ENCODE results near the gene GPBAR1.

GPBAR1 gene

DNA sequence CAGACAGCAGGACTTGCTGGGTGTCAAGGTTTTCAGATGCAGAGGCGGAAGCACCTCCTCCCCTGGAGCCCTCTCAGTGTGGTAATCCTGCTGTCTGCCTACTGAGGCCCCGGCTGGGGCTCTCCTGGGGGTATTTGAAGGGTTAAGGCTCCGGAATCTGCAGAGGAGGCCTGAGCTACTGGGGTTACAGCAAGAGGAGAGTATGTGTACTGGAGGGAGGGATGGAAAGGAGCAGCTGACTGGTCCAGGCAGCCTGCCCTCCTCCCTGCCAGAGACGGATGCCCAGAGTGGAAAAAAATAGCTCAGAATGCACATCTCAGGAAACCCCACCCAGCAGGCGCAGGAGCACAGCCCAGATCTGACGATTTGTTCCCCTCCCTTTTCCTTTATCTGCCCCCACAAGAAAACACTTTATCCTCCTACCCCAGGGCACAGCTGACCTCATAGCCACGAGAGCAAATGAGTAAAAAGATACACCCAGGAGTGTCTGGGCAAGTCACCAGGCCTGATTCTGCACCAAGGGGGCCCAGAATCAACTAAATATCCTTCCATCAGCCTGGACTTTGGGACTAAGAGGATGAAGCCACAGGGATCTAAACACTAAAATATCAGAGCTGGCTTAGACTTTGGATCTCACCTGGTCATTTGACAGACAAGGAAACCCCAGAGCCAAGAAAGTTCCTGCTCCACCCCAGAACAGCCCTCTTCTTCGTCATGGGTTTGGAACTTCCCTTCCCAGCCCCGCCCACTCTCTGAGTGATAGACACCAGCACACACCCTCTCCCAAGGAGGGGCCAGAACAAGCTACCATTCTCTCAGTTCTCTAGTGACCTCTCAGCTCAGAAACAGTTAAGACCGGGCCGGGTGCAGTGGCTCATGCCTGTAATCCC is 26.0 kb downstream of the GPBAR1 start:
- peak; percentile 22 to 52 for DNase-seq

DNA sequence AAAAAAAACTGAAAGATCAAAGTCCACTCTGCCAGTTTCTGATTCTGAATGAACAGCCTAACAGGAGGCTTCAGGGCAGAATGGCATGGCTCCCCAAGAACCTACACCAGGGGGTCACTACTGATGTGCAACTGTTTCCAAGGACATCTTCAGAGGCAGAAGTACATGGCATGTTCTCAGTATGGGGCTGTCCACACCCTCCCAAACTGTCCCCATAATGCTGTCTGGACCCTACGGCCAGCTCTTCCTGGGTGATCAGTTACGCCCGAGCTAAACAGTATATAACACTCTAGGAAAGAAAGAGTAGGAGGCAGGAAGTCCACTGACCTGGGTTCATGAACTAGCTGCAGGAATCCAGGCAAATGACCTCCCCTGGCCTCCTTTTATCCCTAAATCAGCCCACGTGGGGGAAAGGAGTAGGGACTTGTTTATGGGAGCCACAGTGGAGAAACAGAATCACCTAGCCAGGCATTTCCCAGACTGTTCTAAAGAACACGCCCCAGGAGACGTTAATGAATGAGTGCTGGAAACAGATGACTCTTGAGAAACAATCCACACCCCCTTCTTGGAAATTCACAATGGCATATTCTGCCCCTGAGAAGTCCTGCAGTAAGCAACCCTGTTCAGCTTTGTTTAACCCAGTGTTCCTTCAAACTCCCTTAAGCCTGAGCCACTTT is 29.0 kb downstream of the GPBAR1 start:
- no peak for DNase-seq

DNA sequence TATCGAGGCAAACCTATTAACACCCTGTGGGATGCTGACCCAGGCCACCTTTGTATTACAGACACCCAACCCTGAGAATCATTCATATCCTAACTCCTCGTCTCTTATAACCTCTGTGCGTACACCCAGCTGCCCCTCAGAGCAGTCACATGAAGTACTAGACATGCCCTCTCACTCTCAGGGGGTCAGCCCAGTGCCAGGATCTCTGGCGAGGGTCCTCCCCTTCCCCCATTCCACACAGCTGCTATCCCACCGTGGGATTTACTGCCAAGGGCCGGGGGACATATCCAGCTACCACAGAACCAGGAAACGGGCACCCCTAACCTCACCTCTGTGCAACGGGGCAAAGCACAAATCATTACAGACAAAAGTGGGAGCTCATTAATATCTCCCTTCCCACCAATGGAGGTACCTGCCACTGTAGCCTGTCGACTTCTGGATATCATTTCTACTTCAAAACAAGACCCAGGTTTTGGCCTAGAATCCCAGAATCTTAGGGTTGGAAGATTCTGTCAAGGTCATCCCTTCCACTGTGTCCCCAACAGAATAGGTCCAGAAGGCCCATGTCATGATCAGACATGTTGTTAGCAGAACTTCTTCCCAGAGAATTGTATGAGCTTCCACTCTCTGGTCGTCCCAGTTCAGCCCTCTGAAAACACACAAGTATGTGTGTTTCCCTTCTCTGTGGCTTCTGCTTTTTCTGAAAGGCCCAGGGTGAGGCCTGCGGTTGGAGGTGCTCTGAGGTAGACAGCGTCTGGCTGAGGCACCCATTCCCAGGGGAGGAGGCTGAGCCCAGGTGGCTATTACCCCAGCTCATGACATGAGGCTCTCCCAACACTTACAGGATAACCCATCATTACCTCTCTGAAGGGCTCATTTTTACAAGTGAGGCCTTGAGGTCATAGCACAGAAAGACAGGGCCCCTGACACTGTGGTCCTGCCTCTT is 29.8 kb downstream of the GPBAR1 start:
- no peak for DNase-seq

DNA sequence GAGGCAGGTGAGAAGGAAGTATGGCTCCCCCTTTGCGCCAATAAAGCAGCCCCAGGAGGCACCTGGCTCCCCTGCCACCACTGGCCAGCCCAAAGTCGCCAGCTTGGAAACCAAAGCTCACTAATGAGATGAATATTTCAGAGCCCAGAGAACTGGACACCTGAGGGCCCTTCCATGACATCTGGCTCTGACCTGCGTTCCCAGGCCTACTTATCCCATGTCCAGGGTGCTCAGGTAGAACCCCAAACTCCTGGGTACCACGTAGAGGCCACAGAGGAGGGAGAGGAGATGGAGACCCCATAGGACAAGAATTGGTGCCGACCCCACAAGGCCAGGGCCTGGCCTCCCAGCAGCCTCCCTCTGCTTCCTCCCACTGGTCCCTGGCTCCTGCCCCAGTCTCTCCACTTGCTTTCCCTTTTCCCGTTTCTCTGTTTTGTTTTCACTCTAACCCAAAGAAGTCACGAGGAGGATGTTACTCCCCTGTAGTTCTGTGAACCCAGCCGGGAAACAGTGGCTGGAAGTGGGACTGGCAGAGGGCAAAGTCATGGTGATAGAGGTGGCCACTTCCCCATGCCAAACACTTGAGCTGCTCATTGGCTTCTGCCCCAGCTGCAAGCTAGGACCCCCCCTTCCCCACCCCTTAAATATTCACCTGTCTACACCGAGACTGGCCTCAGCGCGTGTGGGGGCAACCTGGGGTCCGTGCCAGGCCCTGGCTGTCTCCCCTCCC is 30.7 kb downstream of the GPBAR1 start:
- no peak for DNase-seq

DNA sequence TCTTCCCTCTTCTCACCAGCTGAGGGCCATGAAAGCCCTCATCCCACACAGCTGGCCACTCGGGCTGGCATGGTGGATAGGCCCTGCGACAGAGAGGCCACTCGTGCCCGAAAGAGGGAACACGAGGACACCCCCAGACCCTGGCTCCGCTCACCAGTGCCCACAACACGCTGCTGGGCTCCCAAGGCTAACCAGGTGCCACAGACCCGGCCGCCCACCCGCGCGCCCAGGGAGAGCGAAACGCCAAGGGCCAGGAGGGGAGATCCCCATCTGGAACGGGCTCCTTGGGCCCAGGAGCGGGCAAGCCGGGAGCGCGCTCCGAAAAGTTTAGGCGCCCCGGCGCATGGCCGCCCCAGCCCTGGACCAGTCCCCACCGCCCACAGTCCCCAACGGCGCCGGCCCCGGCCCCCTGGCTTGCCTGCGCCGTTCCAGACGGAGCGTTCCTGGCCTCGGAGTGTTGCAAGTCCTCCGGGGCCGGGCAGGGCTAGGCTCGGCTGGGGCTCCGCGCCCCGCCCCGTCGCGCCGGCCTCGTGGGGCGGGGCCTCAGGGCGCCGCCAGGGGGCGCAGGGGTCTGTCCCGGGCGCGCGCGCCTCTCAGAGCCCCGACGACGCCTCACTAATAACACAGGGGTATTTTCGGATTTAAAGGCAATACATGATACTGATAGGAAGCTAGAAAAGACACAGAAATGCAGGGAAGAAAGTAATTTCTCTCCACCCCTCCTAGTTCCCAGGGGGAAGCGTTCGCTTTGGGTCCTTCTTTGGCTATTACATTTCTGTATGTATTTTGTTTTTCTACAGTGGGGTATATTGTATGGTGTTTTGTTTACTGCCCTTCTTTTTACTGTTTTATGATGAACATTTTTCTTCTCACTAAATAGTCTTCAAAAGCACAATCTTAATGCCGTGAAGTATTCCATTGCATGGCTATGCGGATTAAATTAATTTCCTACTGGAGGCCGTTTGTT is 31.5 kb downstream of the GPBAR1 start, which contains the start of gene TMBIM1:
Gene TMBIM1, minus strand, starts transcription at position 456 of the 967 bp plus-strand sequence. CDS start 10,362 bp downstream, outside the sequence.
- peak; percentile 31 to 37 for DNase-seq

DNA sequence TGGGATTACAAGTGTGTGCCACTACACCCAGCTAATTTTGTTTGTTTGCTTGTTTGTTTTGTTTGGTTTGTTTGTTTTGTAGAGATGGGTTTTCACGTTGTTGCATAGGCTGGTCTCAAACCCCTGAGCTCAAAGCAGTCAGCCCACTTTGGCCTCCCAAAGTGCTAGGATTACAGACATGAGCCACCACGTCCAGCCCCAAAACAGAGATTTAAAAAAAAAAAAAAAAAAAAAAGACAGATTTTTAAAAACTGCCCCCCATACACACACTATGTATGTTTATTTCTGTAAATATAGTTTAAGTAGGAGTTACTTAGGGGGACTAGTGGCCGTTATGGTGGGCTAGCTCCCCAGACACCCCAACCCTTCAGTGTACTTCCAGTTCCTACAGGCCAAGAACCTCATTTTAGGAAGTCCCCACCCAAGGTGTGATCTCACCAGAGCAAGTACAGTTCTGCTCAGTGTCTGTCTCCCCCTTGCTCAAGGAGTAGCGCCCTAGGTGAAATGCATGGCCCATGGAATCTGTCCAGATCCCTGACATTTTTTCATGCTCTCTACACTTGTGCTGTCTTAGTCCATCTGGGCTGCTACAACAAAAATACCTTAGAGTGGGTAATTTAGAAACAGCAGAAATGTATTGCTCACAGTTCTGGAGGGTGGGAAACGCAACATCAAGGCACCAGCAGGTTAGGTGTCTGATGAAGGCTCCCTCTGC is 33.1 kb downstream of the GPBAR1 start:
- no peak for DNase-seq

DNA sequence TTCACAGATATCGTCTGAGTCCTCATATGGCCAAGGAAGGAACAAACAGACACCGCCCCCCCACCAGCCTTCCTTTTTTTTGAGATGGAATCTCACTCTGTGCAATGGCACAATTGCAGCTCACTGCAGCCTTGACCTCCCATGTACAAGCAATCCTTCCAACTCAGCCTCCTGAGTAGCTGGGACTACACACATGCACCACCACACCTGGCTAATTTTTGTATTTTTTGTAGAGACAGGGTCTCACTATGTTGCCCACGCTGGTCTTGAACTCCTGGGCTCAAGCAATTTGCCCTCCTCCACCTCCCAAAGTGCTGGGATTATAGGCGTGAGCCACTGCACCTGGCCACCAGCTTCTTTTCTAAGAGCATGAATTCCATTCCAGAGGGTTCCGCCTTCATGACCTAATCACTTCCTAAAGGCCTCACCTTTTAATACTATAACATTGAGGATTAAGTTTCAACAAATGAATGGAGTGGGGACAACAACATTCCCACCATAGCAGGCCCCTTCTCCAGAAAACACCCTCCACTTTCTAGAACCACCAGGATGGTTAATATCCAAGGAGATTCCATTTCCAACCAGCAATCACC is 33.7 kb downstream of the GPBAR1 start:
- DNase-seq: no peak

DNA sequence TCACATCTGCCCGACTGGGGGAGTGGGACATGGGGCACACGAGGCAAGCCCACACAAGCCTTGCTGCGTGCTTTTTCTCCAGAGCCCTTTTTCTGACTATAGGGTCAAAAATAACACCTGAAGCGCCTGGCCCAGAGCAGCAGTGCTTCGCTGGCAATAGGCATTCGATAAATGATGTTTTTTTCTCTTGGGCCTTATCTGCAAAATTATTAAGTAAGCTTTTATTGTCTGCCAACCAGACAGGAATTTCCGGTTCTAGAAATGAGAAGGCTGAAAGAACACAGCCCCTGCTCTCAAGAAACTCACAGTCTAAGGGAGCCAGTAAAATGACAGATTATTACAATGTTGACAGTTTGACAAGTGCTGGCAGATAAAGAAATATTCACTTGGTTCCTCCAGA is 34.2 kb downstream of the GPBAR1 start:
- DNase-seq: no peak

DNA sequence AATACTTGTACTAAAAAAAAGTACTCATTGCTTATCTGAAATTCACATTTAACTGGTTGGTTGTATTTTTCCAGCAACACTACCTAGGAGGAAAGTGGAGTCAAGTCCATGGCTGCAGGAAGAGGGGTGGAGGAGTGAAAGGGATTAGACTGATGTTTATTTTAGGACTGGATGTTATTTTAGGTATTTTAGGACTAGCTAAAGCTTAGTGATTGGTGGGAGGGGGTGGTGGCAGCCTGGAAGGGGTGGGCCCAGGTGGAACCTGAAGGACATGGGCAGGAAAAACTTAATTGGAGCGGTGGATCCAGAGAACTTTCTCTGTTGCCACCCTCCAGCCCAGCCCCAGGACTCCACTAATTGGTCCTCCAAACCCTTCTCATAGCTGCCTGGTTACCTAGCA is 35.4 kb downstream of the GPBAR1 start:
- no peak for DNase-seq

DNA sequence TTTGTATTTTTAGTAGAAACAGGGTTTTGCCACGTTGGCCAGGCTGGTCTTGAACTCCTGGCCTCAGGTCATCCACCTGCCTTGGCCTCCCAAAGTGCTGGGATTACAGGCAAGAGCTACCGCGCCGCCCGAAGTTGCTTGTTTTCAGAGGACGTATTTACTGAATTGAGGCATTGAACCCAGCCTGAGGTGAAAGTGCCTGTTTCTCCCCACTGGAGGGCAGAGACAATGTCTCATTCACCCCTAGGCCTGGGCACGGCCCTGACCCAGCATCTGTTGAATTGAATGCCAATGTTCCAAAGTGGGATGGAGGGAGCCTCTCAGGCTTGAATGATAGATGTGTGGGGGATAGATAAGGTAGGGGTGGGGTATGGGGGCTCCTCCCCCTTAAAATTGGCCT is 36.0 kb downstream of the GPBAR1 start:
- DNase-seq: no peak

DNA sequence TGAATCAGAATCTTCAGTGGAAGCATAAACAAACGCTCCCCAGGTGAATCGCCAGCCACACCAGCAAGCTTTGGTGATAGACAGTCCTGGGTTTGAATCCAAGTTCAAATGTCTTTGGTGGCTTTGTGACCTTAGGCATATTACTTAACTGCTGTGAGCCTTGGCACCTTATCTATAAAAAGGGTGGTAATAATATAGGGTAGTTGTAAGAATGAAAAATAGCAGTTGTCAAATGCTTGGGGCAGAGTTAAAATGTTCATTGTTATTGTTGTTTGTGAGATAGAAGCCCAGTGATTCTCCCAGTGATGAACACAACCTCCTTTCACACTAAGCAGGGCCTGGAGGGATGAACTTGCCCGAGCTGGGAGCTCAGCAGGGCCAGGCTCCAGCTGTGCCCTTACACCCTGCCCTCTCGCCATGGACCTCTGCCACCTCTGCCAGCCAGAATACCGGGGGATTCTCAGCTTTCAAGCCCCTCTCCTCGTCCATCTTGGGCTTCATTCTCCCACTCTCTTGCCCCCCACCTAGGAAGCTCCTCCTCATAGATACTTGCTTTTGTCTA is 37.6 kb downstream of the GPBAR1 start:
- no peak for DNase-seq

DNA sequence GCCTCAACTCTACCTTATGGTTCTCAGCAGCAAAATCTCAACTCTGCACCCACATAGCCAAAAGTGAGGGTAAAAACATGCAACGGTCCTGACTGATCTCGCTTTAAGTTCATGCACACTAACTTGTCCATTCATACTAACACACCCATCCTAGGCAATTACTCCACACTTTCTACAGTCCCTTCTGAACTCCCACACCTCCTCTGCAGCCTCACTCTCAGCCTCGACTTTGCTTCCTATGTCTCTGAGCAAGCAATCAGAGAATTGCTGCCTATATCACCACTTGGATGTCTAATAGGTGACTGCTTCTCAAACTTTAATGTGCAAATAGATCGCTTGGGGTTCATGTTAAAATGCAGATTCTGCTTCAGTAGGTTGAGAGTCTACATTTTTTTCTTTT is 39.3 kb downstream of the GPBAR1 start:
- no peak for DNase-seq

DNA sequence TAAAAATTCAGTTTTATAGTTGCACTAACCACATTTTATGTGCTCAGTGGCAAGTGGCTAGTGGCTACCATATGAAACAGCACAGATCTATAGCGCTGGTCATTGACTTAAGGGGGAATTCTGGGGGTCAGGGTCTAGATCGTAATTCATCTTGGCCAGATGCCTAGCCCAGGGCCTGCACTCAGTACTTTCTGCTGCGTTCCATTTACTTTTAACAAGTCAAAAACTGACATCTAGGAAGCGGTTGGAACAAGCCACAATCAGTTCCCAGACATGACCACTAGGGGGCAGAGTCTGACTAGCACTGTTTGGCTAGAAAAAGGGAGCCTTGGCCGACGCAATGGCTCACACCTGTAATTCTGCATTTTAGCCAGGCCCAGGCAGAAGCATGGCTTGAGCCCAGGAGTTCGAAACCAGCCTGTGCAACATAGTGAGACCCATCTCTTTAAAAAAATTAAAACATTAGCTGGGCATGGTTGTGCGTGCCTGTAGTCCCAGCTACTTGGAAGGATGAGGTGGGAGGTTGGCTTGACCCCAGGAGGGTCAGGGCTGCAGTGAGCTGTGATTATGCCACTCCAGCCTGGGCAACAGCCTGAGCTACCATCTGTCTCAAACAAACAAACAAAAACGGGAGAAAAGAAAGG is 40.5 kb downstream of the GPBAR1 start:
- peak; percentile 81 to 83 for DNase-seq

DNA sequence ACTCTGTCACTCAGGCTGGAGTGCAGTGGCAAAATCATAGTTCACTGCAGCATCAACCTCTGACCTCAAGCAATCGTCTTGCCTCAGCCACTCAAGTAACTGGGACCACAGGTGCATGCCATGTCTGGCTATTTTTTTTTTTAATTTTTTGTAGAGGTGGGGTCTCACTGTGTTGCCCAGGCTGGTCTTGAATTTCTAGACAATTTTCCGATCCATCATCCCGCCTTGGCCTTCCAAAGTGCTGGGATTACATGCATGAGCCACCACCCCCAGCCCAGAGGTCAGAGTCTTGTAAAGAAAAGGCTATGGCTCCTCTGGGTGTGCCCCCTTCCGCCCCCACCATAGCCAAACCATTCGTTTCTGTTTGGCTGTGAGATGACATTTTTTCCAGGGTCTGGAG is 44.6 kb downstream of the GPBAR1 start:
- no peak for DNase-seq

DNA sequence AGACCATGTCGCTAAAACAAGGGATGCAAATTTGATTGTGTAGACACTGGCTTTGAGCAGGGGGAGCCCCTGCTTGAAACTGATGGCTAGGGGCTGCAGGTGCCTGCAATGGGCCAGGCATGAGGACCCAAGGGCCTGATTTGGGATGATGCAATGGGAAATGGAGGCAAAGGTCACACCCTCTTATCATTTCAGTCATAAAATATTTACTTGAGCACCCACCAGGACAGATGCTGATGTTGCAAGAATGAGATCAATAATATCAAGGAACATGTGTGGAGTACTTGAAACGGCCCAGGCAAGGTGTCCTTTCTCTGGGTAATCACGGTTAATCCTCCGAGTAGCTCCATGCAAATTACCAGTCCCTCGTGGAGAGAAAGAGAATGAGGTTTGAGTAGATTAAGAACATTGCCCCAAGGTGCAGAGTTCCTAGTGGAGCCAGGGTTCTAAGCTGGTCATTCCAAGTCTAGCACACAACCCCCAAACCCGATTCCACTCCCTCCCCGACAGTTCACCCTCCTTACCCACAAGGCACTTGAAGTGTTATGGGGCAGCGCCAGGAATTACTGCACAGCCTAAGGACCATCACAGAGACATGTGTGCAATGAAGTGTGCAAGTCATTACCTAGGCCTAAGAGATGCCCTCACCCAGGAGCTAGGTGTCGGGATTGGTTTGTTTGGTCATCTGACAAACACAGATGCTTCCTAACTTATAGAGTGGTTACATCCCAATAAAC is 45.5 kb downstream of the GPBAR1 start:
- DNase-seq: no peak

DNA sequence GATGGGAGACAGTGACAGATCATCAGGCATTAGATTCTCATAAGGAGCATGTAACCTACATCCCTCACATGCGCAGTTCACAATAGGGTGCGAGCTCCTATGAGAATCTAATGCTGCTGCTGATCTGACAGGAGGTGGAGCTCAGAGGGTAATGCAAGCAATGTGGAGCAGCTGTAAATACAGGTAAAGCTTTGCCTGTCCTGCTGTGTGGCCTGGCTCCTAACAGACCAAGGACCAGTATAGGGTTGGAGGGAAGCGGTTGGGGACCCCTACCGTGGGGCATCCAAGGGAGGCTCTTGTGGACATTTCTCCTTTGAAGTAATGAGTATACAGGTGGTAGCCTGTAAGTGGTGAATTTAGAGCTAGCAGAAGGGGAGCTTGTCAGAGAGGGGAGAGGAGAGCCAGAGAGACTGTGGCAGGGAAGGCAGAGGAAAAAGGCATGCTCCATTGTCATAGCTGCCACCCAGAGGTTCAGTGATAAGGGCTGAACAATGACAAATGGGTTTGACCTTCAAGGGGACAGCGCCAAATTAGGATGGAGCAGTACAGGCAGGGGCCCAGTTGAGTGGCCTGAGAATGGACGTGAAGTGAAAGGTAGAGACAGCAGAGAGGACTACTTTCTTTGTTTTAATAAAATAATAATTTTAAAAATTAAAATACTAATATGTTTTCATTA is 46.7 kb downstream of the GPBAR1 start:
- DNase-seq: no peak

DNA sequence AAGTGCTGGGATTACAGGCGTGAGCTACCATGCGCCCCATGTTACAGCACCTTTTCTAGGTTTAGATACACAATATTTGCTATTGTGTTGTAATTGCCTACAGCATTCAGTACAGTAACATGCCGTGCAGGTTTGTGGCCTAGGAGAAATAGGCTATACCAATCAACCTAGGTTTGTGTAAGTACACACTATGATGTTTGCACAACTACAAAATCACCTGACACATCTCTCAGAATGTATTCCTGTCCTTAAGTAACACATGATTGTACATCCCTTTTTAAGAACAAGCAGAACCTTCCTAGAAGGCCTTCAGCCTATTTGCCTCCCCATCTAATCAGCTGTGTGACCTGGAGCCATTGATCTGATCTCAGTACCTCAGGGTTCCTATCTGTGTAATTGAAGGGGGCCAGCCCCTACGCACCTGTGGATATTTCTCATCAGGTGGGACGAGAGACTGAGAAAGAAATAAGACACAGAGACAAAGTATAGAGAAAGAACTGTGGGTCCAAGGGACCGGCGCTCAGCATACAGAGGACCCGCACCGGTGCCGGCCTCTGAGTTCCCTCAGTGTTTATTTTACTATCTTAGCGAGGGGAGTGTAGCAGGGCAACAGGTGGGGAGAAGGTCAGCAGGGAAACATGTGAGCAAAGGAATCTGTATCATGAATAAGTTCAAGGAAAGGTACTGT is 50.2 kb downstream of the GPBAR1 start:
- no peak for DNase-seq

Data from SHP77 (cell line).